Activated CD8-positive, alpha-beta memory T cell treated with anti-CD3 and anti-CD28 coated beads, Interleukin-2, amount 50 U/mL, for 24 hours (primary cell): ENCODE measurements around the gene COL23A1.

Experiments used
- DNase-seq: peaks from one replicate; pipeline ENCODE4 v3.0.0-alpha.2; 2020; ENCODE audit errors: extremely low read depth

COL23A1 gene

DNA sequence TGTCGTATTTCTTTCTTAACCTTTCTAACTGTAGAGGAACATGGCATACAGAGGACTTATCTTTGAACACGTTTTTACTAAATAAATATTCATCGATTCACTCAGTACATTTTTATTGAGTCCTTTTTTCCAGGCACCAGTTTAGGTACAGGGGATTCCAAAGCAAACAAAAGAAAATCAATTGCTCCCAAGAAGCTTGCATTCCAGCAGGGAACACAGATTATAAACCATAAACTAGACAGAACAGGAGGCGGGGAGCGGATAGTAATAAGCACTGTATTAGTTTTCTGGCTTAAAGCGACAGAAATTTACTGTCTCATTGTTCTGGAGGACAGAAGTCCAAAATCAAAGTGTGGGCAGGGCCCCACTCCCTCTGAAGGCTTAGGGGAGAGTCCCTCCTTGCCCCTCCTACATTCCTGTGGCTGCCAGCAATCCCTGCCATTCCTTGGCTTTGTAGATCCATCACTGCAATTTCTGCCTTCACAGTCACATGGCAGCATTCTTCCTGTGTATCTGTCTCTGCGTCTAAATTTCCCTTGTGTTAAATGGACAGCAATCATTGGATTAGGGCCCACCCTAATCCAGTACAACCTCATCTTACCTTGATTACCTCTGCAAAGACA lies 115.5 kb downstream of the COL23A1 start:
- DNase-seq, result no peak

DNA sequence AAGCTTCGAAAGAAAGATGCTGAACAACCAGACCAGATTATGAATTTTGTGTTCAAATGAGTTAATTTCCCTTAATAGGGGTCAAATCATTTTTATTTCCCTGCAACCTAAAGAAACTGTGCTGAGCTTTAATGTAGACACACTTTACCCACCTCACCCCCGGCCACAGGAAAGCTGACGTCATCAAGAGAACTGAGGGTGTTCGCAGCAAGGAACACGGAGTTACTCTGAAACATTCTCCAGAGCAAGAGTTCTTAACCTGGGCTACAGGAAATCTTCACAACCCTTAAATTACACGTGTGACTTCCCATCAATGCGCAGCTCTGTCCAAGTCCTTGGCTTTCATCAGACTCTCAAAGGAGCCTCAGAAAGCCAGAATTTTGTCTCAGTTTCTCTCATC lies 116.3 kb downstream of the COL23A1 start:
- no peak for DNase-seq

DNA sequence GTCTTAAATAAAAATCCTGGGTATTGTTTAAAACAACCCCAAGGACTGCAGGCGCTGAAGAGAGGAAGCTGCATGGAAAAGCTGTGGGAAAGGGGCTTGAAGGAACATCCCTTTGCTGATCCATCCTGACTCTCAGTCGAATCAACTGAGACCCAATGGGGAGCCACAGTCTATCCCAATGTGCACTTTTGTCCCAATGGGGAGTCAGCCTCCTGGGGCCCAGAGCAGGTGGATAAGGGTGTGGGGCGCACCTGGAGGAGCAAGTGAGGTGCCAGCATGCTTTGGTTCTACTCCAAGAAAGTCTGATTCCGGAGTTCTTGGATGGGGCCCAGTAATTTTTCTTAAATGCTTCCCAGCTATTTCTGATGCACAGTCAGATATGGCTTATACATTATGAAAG lies 118.1 kb downstream of the COL23A1 start:
- no peak for DNase-seq

DNA sequence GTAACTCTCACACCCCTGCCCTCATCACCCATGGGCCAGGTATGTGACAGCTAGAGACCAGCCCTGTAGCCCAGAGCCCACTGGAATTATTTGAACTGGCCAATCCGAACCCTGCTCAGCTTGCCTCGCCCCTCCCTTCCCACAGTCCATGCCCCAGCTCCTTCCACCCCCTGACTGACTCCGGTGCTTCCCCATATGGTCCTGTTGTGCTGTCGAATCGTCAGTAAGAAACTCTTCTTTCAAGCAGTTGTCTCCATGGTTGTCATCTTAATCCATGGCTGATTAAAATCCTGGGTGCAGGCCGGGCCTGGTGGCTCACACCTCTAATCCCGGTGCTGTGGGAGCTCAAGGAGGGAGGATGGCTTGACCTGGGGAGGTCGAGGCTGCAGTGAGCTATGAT lies 118.5 kb downstream of the COL23A1 start:
- DNase-seq, result no peak

DNA sequence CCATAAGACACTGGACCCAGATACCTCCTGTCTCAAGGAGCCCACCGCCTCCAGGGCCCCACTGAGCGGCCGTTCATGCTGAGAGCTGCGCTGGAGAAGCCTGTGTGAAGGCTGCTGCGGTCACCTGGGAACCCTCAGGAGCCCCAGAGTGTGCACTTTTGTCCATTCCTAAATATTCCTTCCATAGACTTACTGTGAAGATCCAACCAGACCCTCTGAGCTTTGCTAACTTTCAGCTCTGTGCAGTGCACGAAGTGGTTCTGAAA lies 119.5 kb downstream of the COL23A1 start:
- DNase-seq, result no peak

GRCh38 chr5:178469975-178470759 lies 120.0 kb downstream of the COL23A1 start:
- no peak for DNase-seq

- no peak for DNase-seq
Measured at GRCh38 chr5:178469011-178469974, 120.9 kb downstream of the COL23A1 start.

DNA sequence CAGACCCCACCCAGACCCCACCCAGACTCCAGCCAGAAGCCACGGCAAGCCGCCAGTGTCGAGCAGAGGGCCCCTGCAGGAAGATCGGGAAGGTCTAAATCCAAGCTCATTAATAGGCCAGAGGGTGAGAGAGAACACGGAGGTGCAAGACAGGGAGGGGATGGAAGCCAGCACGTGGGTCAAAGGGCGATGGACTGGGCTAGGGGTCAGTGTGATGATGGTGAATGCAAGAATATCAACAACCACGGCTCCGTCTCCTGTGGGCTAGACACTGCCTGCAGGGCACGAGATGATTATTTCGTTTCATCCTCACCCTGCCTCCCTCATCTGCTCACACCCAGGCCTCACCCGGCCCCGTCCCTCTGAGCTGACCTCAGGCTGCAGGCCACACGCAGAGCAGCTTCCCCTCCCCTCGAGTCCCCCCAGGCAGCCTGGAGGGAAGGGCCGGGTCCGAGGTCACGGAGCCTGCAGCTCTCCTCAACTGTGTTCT lies 122.0 kb downstream of the COL23A1 start:
- no peak for DNase-seq

GRCh38 chr5:178467568-178468195 lies 122.5 kb downstream of the COL23A1 start:
- no peak for DNase-seq

GRCh38 chr5:178467205-178467567 lies 123.0 kb downstream of the COL23A1 start:
- no peak for DNase-seq

DNA sequence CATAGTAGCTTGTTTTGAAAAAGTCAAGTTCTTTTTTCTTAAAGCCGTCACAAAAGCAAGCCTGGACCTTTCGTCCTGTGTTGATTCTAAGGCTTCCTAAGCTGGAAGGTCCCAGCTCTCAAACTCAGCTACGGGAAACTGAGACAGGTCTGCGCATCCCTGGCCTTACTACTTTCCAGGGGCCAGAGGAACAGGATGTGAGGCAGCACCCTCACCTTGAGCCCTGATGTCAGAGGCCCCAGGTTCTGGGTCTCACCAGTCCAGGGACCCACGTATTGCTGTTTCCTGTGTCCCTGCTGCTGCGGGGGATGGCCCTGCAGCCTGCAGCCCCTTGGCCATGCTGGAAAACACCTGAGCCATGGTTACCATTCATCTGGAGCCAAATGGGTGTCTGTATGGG lies 123.9 kb downstream of the COL23A1 start:
- no peak for DNase-seq

DNA sequence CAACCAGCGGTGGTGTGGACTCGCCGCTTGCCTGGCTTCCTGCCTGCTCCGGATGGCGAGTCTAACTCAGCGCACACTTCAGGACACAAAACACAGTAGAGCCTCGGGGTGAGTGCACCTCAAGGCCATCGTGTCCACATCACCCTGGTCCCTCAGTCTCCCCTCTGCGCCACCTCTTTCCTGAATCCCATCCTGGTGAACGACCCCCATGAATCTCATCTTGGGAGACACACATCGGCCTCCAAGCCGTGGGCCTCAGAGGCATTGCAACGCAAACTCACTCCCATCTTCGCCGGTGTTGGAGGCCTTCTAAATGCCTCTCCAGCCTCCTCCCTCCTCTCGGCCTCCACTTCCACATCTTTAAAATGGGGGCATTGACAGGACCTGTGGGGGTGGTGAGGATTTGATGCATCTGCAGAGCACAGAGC lies 124.3 kb downstream of the COL23A1 start:
- DNase-seq, result no peak

DNA sequence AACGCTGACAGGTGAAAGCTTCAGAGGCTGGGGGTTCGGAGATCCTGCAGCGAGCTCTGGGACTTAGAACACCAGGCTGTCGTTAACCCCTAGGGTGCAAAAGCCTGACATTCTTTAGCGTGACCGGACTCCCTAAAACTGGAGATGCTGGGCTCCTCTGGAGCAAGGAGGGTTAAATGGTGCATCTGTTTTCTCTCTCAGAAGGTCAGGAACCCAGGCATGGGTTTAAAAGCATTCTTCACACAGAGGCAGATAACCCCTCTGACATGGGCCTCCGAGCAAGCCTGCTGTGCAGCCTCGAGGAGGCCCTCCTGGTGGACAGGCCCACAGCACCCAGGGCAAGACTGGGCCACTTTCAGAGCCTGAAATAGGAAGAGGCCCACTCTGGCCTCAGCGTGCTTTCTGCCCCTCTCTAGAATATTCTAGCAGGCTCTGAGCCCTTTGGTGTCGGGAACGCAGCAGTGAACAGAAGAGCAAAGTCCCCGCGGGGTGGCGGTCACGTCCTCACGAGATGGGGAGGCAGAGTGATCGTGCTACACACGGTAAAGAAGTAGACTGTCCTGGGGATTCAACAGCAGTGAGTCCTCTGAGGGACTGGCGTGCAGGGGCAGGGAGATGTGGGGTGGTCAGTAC lies 124.8 kb downstream of the COL23A1 start:
- no peak for DNase-seq

DNA sequence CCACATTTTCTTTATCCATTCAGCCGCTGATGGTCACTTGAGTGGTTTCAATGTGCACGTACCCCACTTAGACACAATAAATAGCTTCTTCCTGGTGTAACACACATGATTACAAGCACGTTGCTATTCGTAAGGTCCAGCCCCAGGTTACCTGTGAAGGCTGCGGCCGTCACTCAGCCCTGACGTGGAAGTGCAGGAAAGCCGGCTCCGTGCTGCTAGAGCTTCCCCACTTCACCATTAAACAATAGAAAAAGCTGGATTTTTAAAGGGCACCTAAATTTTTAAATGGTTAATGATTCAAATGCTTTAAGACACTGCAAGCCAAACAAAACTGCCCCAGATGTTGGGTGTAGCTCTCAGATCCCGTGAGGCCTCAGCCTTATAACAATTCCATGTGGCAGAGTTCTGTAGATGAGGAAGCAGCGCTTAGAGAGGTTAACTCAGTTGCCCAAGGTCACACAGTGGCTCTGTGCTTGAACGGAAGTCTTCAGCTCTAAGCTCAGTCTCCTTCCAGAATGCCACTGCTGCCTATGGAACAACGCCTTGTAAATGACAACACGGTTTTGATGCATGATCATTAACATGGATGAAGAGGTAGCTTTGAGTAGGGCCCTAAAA lies 125.7 kb downstream of the COL23A1 start:
- DNase-seq, result no peak

DNA sequence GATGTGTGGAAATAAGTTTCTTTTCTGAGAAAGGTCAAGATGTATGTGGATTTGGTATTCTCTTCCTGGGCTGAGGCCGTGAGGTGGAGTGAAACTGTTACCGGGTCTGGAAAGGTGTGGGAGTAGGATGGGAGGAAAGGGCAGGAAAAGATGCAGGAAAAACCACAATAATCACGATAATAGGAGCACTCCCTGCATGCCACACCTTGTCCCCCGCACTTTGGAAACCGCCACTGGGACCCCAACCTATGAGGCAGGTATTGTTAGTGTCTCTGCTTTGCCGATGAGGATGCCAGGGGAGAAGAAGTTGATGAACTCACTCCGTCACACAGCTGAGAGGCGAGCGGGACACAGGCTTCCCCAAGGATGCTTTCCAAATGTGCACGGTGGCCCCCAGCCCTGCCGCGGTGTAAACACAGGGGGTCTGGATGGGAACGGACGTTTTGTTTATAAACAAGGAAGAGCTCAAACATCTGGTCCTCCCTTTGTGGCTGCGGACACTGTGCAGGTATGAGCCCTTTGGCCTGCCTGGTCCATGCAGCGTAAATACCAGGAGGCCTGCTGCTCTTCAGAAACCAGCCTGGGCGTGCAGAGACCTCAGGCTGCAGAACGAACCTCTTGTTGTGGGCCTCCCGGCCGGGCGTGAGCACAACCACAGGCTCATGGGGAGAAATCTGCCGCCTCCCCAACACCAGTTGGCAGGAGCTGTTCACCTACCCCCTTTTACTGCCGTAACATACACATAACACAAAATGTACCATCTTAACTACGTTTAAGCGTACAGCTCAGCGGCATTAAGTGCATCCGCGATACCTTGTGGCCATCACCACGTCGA lies 126.7 kb downstream of the COL23A1 start:
- DNase-seq, result no peak

- no peak for DNase-seq
Measured at GRCh38 chr5:178462816-178463215, 127.4 kb downstream of the COL23A1 start.

GRCh38 chr5:178462076-178462475 lies 128.1 kb downstream of the COL23A1 start:
- DNase-seq, result no peak

GRCh38 chr5:178461004-178461730 lies 129.0 kb downstream of the COL23A1 start:
- no peak for DNase-seq

DNA sequence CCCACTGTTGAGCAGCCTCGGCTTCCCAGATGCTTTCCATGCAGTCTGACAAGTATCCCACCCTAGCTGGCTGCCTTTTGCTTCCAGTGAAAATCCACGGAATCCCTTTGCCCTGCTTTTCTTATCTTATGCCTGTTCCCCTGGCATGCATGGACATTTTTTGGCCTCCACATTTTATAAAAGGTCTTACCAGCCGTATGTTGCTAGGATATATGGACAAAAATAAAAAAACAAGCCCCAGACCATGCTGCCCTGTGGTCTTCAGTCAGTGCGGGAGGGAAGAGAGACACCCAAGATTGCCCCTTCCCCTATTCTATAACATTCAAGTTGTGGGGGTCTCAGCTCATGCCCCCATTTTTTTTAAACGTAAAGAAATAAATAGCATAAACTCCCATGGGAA lies 129.6 kb downstream of the COL23A1 start:
- no peak for DNase-seq

- DNase-seq, result no peak
Measured at GRCh38 chr5:178460174-178460573, 130.0 kb downstream of the COL23A1 start.
